Measurements from ENCODE around the gene CYP27C1.

Gene CYP27C1

DNA sequence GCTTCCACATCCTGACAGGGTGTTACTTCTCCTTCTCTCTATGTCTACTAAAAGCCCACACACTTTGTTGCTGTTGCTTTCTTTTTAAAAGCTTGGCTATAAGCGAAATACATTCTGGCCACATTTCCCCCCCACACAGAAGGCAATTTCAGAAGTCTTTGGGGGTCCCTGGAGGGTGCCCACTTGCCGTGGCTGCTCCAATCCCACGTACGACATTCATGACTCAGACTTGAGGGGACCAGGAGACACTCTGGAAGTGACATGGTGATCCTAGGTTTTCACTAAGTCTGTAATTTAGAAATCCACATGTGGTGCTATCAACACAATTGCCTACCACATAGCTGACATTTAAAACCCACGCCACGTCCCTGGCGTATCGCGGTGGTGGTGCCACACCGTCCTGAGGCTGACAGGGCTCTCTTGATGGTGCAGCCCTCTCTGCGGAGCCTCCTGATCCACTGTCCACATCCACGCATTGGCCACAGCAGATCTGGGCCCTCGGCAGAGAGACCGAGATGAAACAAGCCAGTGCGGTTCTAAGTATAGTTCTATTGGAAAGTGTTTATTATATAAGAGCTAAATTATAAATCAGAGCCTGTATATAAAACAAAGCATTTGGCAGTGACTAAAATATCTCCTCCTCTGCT is 42.4 kb downstream of the CYP27C1 start:
- Histone ChIP-seq H2AFZ (ENCODE audit: low read depth, low read length, severe bottlenecking) (no peak overlapping the region), H3K27ac (ENCODE audit: low read depth, low read length) (no peak overlapping the region), H4K20me1 (ENCODE audit: low read depth, low read length) (no peaks in the 10 kb centered on the region), H3K4me3 (ENCODE audit: insufficient read depth, low read length, poor library complexity, severe bottlenecking) (no peak overlapping the region), H3K9me3 (ENCODE audit: insufficient read depth, low read length) (no peaks in the 10 kb centered on the region), H3K36me3 (ENCODE audit: low read length) (no peaks in the 10 kb centered on the region), H3K4me2 (ENCODE audit: low read depth, low read length, poor library complexity, severe bottlenecking) (no peak overlapping the region), H3F3A (ENCODE audit: insufficient read depth) (no peaks in the 10 kb centered on the region), H3K9ac (ENCODE audit: low read length) (no peak overlapping the region), H3K79me2 (ENCODE audit: insufficient read depth, low read length) (no peaks in the 10 kb centered on the region), H3K9me2 (replicated peaks; ENCODE audit: insufficient read depth, low read length) (no peaks in the 10 kb centered on the region), H3K27me3 (ENCODE audit: low read length) (no peaks in the 10 kb centered on the region)
- TF ChIP-seq EZH2phosphoT487 (conservative IDR thresholded peaks at IDR 0.05; ENCODE audit: low read length), result no peak
- TF ChIP-seq, protein P1, sequence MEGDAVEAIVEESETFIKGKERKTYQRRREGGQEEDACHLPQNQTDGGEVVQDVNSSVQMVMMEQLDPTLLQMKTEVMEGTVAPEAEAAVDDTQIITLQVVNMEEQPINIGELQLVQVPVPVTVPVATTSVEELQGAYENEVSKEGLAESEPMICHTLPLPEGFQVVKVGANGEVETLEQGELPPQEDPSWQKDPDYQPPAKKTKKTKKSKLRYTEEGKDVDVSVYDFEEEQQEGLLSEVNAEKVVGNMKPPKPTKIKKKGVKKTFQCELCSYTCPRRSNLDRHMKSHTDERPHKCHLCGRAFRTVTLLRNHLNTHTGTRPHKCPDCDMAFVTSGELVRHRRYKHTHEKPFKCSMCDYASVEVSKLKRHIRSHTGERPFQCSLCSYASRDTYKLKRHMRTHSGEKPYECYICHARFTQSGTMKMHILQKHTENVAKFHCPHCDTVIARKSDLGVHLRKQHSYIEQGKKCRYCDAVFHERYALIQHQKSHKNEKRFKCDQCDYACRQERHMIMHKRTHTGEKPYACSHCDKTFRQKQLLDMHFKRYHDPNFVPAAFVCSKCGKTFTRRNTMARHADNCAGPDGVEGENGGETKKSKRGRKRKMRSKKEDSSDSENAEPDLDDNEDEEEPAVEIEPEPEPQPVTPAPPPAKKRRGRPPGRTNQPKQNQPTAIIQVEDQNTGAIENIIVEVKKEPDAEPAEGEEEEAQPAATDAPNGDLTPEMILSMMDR (IDR thresholded peaks at IDR 0.05; ENCODE audit: insufficient read depth, low read length, poor library complexity, severe bottlenecking), result no peak

DNA sequence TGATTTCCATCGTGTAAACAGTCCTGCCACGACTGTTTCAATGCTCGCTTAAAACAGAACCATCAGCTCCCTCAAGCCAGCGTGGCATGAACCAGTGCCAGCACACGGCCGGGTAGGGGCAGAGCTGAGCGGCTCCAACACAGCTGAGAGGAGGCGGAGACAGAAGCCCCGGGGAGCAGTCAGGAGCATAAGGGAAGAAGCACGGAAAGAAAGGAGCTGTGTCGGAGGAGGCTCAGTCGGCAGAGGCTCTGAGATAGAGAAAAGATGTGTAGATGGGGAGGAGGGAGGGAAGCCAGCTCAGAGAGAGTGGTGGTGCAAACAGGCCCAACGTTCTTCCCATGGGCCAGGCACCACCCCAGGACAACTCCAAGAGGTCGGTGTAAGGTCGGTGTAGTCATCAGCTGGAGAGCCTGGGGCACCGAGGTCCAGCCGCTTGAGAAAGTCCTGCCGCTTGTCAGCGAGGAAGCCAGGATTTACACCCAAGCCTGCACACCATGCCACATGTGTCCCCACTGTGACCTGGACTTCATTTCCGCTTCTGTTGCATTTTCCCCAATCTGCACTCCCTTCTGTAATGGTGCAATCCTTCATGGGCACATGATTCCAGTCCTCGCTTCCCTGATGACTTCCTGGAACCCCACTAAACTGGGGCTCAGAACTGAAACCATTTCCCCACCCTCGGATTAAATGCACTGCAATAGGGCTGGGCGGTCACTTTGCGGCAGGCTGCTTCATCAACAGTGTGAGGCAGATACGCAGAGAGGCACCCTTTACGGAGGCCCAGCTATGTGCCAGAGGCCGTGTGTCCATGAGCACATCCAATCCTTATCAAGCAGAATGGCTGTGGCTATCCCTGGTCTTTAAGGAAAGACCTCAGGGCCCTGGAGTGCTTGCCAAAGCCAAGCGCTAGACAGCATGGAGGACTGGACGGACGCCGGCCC is 43.5 kb downstream of the CYP27C1 start:
- no peaks in the 10 kb centered on the region for H3K27me3 ChIP-seq (ENCODE audit: low read length)
- no peaks in the 10 kb centered on the region for H3K9me2 ChIP-seq (replicated peaks; ENCODE audit: insufficient read depth, low read length)
- H3K79me2 ChIP-seq (ENCODE audit: insufficient read depth, low read length), result no peaks in the 10 kb centered on the region
- H3K4me2 ChIP-seq (ENCODE audit: low read depth, low read length, poor library complexity, severe bottlenecking), result no peak overlapping the region
- no peaks in the 10 kb centered on the region for H4K20me1 ChIP-seq (ENCODE audit: low read depth, low read length)
- no peak overlapping the region for H2AFZ ChIP-seq (ENCODE audit: low read depth, low read length, severe bottlenecking)
- H3K9me3 ChIP-seq (ENCODE audit: insufficient read depth, low read length), result no peaks in the 10 kb centered on the region
- H3K4me3 ChIP-seq (ENCODE audit: insufficient read depth, low read length, poor library complexity, severe bottlenecking), result no peak overlapping the region
- no peak overlapping the region for H3K9ac ChIP-seq (ENCODE audit: low read length)
- H3K36me3 ChIP-seq (ENCODE audit: low read length), result no peaks in the 10 kb centered on the region
- no peak overlapping the region for H3K27ac ChIP-seq (ENCODE audit: low read depth, low read length)
- no peak for TF ChIP-seq EZH2phosphoT487 (conservative IDR thresholded peaks at IDR 0.05; ENCODE audit: low read length)
- H3F3A ChIP-seq (ENCODE audit: insufficient read depth), result no peaks in the 10 kb centered on the region

DNA sequence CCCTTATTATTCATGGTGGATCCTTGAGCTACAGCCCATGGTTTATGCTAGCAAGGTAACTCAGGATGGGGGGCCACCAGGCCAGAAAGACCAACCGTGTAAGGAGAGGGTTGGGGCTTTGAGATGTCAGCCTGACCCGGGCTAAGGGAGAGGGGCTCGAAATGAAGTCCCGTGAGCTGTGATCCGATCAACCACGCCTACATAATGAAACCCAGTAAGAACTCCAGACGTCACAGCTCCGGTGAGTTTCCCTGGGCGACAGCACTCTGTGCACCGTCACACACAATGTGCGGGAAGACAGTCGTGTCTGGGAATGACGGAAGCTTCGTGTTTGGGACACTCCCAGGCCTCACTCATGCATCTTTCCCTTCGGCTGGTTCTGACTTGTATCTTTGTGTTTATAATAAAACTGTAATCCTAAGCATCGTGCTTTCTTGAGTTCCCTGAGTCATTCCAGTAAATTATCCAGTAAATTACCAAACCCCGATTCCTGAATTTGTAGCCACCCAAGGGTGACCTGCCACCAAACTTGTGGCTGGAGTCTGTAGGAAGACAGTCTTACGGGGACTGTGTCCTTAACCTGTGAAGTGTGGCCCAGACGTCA is 44.2 kb downstream of the CYP27C1 start:
- Histone ChIP-seq H3K27ac (ENCODE audit: low read depth, low read length) (no peak overlapping the region), H3K79me2 (ENCODE audit: insufficient read depth, low read length) (no peaks in the 10 kb centered on the region), H3K36me3 (ENCODE audit: low read length) (no peaks in the 10 kb centered on the region), H3K4me2 (ENCODE audit: low read depth, low read length, poor library complexity, severe bottlenecking) (no peak overlapping the region), H3K27me3 (ENCODE audit: low read length) (no peaks in the 10 kb centered on the region), H3K4me3 (ENCODE audit: insufficient read depth, low read length, poor library complexity, severe bottlenecking) (no peak overlapping the region), H3K9me2 (replicated peaks; ENCODE audit: insufficient read depth, low read length) (no peaks in the 10 kb centered on the region), H3K9me3 (ENCODE audit: insufficient read depth, low read length) (no peaks in the 10 kb centered on the region), H4K20me1 (ENCODE audit: low read depth, low read length) (no peaks in the 10 kb centered on the region), H3F3A (ENCODE audit: insufficient read depth) (no peaks in the 10 kb centered on the region), H3K9ac (ENCODE audit: low read length) (no peak overlapping the region), H2AFZ (ENCODE audit: low read depth, low read length, severe bottlenecking) (no peak overlapping the region)
- TF ChIP-seq, protein P1 (IDR thresholded peaks at IDR 0.05; ENCODE audit: insufficient read depth, low read length, poor library complexity, severe bottlenecking), result no peak
- TF ChIP-seq EZH2phosphoT487 (conservative IDR thresholded peaks at IDR 0.05; ENCODE audit: low read length), result no peak
